ENCODE measurements around the gene ING4. TPM values are rescaled to one million over a fixed set of nuclear protein-coding genes. Genes with fewer than 3 reads are reported as not detected.

Gene ING4
- total and polyA plus RNA-seq, 2 of the 4 experiments (the other 2 are of a cell fraction), result 22.0 to 47.5 TPM

GRCh38 chr12:6698352-6699046 lies 35.6 kb upstream of the ING4 start:
- Histone ChIP-seq H2BK15ac (ENCODE audit: low read depth, low read length) (no peak overlapping the region), H3K4me3 (ENCODE audit: insufficient read depth, low read depth, low read length) (no peak overlapping the region), H3K4ac (ENCODE audit: low read depth, low read length) (no peak overlapping the region), H2BK5ac (ENCODE audit: low read depth, low read length, poor library complexity, severe bottlenecking) (no peak overlapping the region), H4K5ac (ENCODE audit: low read depth, low read length) (no peak overlapping the region), H3K9me1 (ENCODE audit: insufficient read depth, low read length) (no peaks in the 10 kb centered on the region), H3K18ac (ENCODE audit: low read depth, low read length) (no peak overlapping the region), H3K9ac (ENCODE audit: low read depth, low read length) (no peak overlapping the region), H3K27ac (ENCODE audit: insufficient read depth, low read length) (no peak overlapping the region), H4K20me1 (ENCODE audit: insufficient read depth, low read length) (no peaks in the 10 kb centered on the region), H2AFZ (replicated peaks; ENCODE audit: low read length, poor library complexity) (no peak overlapping the region), H4K91ac (ENCODE audit: insufficient read depth, low read depth, low read length) (no peak overlapping the region), H3K56ac (ENCODE audit: extremely low read depth, insufficient read depth, low read length) (no peak overlapping the region), H3K14ac (replicated peaks; ENCODE audit: low read depth, low read length) (no peak overlapping the region), H3K36me3 (ENCODE audit: control insufficient read depth, insufficient read depth, low read length) (peaks cover 8% of the 10 kb centered on the region), H3K79me1 (ENCODE audit: low read depth in 1 of 2, low read length in 2 of 2) (peaks cover 10 to 17% of the 10 kb centered on the region in 2 experiments; a peak in 3 of 4 replicates), H2BK120ac (ENCODE audit: low read depth, low read length) (no peak overlapping the region), H2AK9ac (replicated peaks; ENCODE audit: low read depth, low read length, poor library complexity) (peak overlapping the region; percentile 91), H3K4me2 (ENCODE audit: low read depth, low read length) (no peak overlapping the region), H3K4me1 (ENCODE audit: control insufficient read depth, insufficient read depth, low read length) (peaks cover 4% of the 10 kb centered on the region), H2AK5ac (ENCODE audit: low read depth, low read length) (no peak overlapping the region), H3K27me3 (ENCODE audit: control insufficient read depth, insufficient read depth, low read length) (peaks cover under 1% of the 10 kb centered on the region; the same call in 1 of the 2 replicates), H3K9me3 (ENCODE audit: control insufficient read depth, insufficient read depth, low read length) (no peaks in the 10 kb centered on the region), H2BK20ac (ENCODE audit: low read depth, low read length) (no peak overlapping the region), H4K8ac (ENCODE audit: low read depth in 2 of 2, low read length in 2 of 2) (no peak overlapping the region; a peak in 1 of 4 replicates), H3K23ac (ENCODE audit: low read depth, low read length) (no peak overlapping the region)
- no TSS peak for BruUV-seq (replicated peaks)
- ATAC-seq (ENCODE audit: low read depth) (no peak), DNase-seq (no peak)
- ChIA-PET CTCF (interaction anchor here (0.6 kb wide), 2 partner anchors 141 to 245 kb away, joined by 3 read pairs; no protein-coding TSS in a partner anchor), POLR2A (ENCODE audit: unreplicated experiment) (no interaction called here)
- intact Hi-C loops (cut with micrococcal nuclease), result loop anchor here (1.0 kb wide), 1 partner anchor 81 kb away; no protein-coding TSS in a partner anchor
- 71% methylated on average over 3 of the region's 8 CpGs; no CpG with 5 or more reads in 1 of the 2 experiments for WGBS, 2 experiments (ENCODE audit: extremely low coverage in 2 of 2, insufficient read length in 1 of 2)
- dilution Hi-C loops (cut with HindIII; ENCODE audit: low sequenced_read_pairs, unreplicated experiment), result no loop called here
- TF ChIP-seq FOS (IDR thresholded peaks at IDR 0.05; ENCODE audit: low read depth, low read length), result no peak
- TF ChIP-seq MAFK (IDR thresholded peaks at IDR 0.05; ENCODE audit: low read depth, low read length), result no peak
- TF ChIP-seq MXI1 (IDR thresholded peaks at IDR 0.05; ENCODE audit: borderline replicate concordance, low read depth, low read length), result no peak
- no peak for TF ChIP-seq BHLHE40 (IDR thresholded peaks at IDR 0.05; ENCODE audit: low read depth, low read length)
- TF ChIP-seq RFX5 (IDR thresholded peaks at IDR 0.05; ENCODE audit: low read depth, low read length), result no peak
- TF ChIP-seq RAD21 (IDR thresholded peaks at IDR 0.05; ENCODE audit: low read length), result no peak
- no peak for TF ChIP-seq MAZ (IDR thresholded peaks at IDR 0.05; ENCODE audit: borderline replicate concordance, low read depth, low read length)
- no peak for TF ChIP-seq SMC3 (IDR thresholded peaks at IDR 0.05; ENCODE audit: low read depth, low read length)
- TF ChIP-seq CTCF (conservative IDR thresholded peaks at IDR 0.05; ENCODE audit: low read depth, low read length), result no peak
- in situ Hi-C loops (cut with MboI; ENCODE audit: low sequenced_read_pairs), result no loop called here
